Fibroblast of the aortic adventitia (primary cell): Measurements from ENCODE around the gene PRRT4. TPM values are rescaled to one million over a fixed set of nuclear protein-coding genes. Genes with fewer than 3 reads are reported as not detected.
A peak's percentile ranks its signal among the peaks of the same experiment; 100 is the strongest.

Source experiments
- DNase-seq: peaks from one replicate; pipeline ENCODE4 v3.0.0-alpha.2; 2010; ENCODE audit warnings: low read depth
- H3K4me3 ChIP-seq: 2 replicates; pipeline ENCODE4 v1.5.1; 2011; ENCODE audit warnings: low read depth, mild to moderate bottlenecking, control low read depth, low read length, moderate library complexity
- total RNA-seq: library from RNA; depleted of rRNA; stranded (reverse); fragments of >200 nt; gene quantifications from 2 replicates; pipeline ENCODE4 v1.2.3, GENCODE V29; 2012; ENCODE audit warnings: low replicate concordance
- TF ChIP-seq, protein P1 (sequence below): IDR thresholded peaks from 2 replicates; pipeline ENCODE4 v1.5.1; 2011; ENCODE audit warnings: mild to moderate bottlenecking, low read length, control low read depth, inconsistent platforms; ENCODE audit not compliant: insufficient read depth

Gene PRRT4
- total RNA-seq, 1 donor = 0.27 TPM

GRCh38 chr7:128350708-128351295, 10.7 kb downstream of the PRRT4 start:
- no peak for DNase-seq
- no peak overlapping the region for H3K4me3 ChIP-seq
- TF ChIP-seq, protein P1, sequence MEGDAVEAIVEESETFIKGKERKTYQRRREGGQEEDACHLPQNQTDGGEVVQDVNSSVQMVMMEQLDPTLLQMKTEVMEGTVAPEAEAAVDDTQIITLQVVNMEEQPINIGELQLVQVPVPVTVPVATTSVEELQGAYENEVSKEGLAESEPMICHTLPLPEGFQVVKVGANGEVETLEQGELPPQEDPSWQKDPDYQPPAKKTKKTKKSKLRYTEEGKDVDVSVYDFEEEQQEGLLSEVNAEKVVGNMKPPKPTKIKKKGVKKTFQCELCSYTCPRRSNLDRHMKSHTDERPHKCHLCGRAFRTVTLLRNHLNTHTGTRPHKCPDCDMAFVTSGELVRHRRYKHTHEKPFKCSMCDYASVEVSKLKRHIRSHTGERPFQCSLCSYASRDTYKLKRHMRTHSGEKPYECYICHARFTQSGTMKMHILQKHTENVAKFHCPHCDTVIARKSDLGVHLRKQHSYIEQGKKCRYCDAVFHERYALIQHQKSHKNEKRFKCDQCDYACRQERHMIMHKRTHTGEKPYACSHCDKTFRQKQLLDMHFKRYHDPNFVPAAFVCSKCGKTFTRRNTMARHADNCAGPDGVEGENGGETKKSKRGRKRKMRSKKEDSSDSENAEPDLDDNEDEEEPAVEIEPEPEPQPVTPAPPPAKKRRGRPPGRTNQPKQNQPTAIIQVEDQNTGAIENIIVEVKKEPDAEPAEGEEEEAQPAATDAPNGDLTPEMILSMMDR = no peak

DNA sequence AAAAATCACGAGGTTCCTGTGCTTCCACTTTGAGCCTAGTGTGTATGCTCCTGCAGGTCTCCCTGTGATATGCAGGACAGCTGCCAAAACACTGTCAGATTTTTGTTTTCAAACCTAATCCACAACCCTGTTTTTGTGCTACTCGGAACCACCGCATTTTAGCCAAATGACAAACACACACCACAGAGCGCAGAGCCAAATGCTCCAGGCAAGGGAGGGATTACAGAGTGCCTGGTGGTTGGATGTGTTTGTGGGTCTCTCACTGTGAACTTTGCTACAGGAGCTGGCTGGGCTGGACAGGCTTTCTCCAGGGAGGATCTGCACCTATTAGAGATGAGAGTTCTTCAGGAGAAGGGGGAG, 12.0 kb downstream of the PRRT4 start:
- H3K4me3 ChIP-seq = no peak overlapping the region
- TF ChIP-seq, protein P1 = no peak
- DNase-seq = no peak

- peak; percentile 65 for DNase-seq
- TF ChIP-seq, protein P1 = peak; percentile 78
These were observed 13.8 kb downstream of the PRRT4 start for GRCh38 chr7:128347647-128348097.

GRCh38 chr7:128344431-128344774, 17.1 kb downstream of the PRRT4 start:
- DNase-seq = no peak
- H3K4me3 ChIP-seq = no peak overlapping the region
- TF ChIP-seq, protein P1 = no peak

More at GRCh38 chr7:128347647-128348097, 13.8 kb downstream of the PRRT4 start:
- no peak overlapping the region for H3K4me3 ChIP-seq

GRCh38 chr7:128343554-128344430, 17.7 kb downstream of the PRRT4 start, which contains the start of gene RBM28:
Gene RBM28, minus strand, starts transcription at chr7:128343908. Its CDS starts 115 bp downstream, at chr7:128343793.
- H3K4me3 ChIP-seq = peak within 1 kb of the TSS; percentile 78
- TF ChIP-seq, protein P1 = no peak
- DNase-seq = peak; percentile 93

GRCh38 chr7:128341733-128342132, 19.8 kb downstream of the PRRT4 start:
- H3K4me3 ChIP-seq = no peak overlapping the region
- TF ChIP-seq, protein P1 = no peak
- no peak for DNase-seq
